Lower leg skin (tissue), 4 donors: ENCODE data around the gene PDX1. TPM values are rescaled to one million over a fixed set of nuclear protein-coding genes. Genes with fewer than 3 reads are reported as not detected.

Experiments used
- DNase-seq, 2 donors: peaks; one replicate each; pipeline ENCODE4 v3.0.0-alpha.2; 2019; ENCODE audit warnings: low spot score in 2 of 2
- H3K4me3 ChIP-seq: fragments of 200-600 bp; sonication (generic); 2 replicates; pipeline ENCODE4 v1.5.1; 2017; ENCODE audit warnings: mild to moderate bottlenecking, low read depth; ENCODE audit not compliant: poor library complexity, severe bottlenecking
- CTCF ChIP-seq, 3 donors: fragments of 450-650 bp; IDR thresholded peaks; one replicate each; pipeline ENCODE4 v1.5.1; 2016; ENCODE audit warnings: antibody characterized with exemption in 3 of 3, mild to moderate bottlenecking in 3 of 3, moderate library complexity in 2 of 3
- POLR2A ChIP-seq, 2 donors: fragments of 450-650 bp; IDR thresholded peaks; one replicate each; pipeline ENCODE4 v1.6.1; 2016 to 2017; ENCODE audit warnings: antibody characterized with exemption in 2 of 2, mild to moderate bottlenecking in 1 of 2, moderate library complexity in 1 of 2
- WGBS, 2 donors: methylation state at CpG; one replicate each; pipeline ENCODE4 v1.1.5; 2018; 5-methylcytosine and 5-hydroxymethylcytosine counted together
- intact Hi-C: fragments of 100-400 bp; cut with DNase I; formaldehyde crosslinking; loops from one replicate; pipeline ENCODE4 v1.15.0; 2023; ENCODE audit warnings: low total_unique reads
- total RNA-seq, 4 donors: library from RNA; depleted of rRNA; stranded (reverse); fragments of >200 nt; gene quantifications; one replicate each; pipeline ENCODE4 v1.1.0, GENCODE V29; 2016

The PDX1 gene
- total RNA-seq, 4 donors from 2014 or later: not detected

- H3K4me3 ChIP-seq: no peak overlapping the region
- intact Hi-C loops: no loop called here
- WGBS, 2 donors: 25 to 27% methylated on average over 9 of the region's 9 CpGs
- no peak for TF ChIP-seq CTCF (IDR thresholded peaks at IDR 0.05)
- TF ChIP-seq POLR2A (IDR thresholded peaks at IDR 0.05): no peak
- no peak for DNase-seq
Observed at GRCh38 chr13:27925220-27925991, 5.6 kb downstream of the PDX1 start.

- WGBS, 2 donors: 3 to 4% methylated on average over 35 of the region's 35 CpGs
- DNase-seq: no peak
- no peak for TF ChIP-seq POLR2A (IDR thresholded peaks at IDR 0.05)
- no peak for TF ChIP-seq CTCF (IDR thresholded peaks at IDR 0.05)
- H3K4me3 ChIP-seq: no peak overlapping the region
- intact Hi-C loops: no loop called here
Observed at GRCh38 chr13:27926644-27927434, 7.0 kb downstream of the PDX1 start.

GRCh38 chr13:27927444-27928352 is 7.9 kb downstream of the PDX1 start:
- DNase-seq: peak in 1 of 2 donors; percentile 77
- intact Hi-C loops: no loop called here
- WGBS, 2 donors: 2 to 5% methylated on average over 48 to 49 of the region's 53 CpGs
- TF ChIP-seq POLR2A (IDR thresholded peaks at IDR 0.05) (no peak), CTCF (IDR thresholded peaks at IDR 0.05) (no peak)
- no peak overlapping the region for H3K4me3 ChIP-seq

GRCh38 chr13:27928353-27928804 is 8.6 kb downstream of the PDX1 start:
- DNase-seq: no peak
- intact Hi-C loops: no loop called here
- H3K4me3 ChIP-seq: no peak overlapping the region

More at GRCh38 chr13:27928353-27928804, 8.6 kb downstream of the PDX1 start:
- 4 to 8% methylated on average over 14 to 26 of the region's 26 CpGs for WGBS, 2 donors
- TF ChIP-seq POLR2A (IDR thresholded peaks at IDR 0.05) (no peak), CTCF (IDR thresholded peaks at IDR 0.05) (no peak)
